OCI-LY1 (cell line): ENCODE data around the gene EPN2.

ENCODE experiments used
- EZH2 ChIP-seq: fragments of 200-600 bp; sonication (generic), shearing (Covaris generic); IDR thresholded peaks from 2 replicates; pipeline ENCODE4 v1.8.0; 2017; ENCODE audit warnings: borderline replicate concordance, mixed run types, mild to moderate bottlenecking, antibody characterized with exemption, low read length, moderate library complexity, mixed read lengths
- TF ChIP-seq, protein P1 (sequence below): fragments of 200-600 bp; sonication (generic), shearing (Covaris generic); IDR thresholded peaks from 2 replicates; pipeline ENCODE4 v1.5.1; 2017; ENCODE audit warnings: mild to moderate bottlenecking, antibody characterized with exemption, low read length, moderate library complexity, mixed read lengths

DNA sequence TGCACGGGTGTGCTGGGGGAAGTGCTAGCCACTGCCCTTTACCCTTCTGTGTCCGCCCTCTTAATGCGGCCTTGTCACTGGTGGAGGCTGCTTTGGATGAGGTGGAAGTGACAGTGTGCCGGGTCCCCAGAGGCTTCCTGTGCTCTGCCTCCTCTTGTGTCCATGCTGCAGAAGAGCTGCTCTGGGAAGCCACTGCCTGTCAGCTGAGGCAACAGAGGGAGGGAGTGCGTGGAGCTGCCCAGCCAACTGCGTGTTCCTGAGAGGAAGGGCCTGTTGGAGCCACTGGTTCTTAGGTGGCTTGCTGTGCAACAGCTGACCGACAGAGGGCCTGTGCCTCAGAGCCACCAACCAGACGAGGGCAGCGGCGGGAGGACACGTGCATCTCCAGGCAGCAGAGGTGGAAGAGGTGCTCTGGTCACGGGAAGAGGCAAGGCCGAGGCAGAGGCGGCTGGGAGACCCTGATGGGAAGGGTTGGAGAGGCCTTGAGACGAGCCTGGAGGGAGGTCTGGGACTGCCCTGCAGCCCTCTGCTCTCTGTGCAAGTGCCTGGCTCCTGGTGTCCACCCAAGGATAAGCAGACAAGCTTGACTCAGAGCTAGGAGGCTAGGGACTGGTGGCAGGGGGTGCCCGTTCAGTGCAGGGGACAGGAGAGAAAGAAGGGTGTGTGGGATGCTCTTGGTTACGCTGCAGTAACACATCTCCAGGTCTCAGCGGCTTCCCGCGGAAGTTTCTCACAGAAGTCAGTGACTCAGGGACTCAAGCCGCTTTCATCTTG, 100.0 kb downstream of the EPN2 start:
- TF ChIP-seq, protein P1, sequence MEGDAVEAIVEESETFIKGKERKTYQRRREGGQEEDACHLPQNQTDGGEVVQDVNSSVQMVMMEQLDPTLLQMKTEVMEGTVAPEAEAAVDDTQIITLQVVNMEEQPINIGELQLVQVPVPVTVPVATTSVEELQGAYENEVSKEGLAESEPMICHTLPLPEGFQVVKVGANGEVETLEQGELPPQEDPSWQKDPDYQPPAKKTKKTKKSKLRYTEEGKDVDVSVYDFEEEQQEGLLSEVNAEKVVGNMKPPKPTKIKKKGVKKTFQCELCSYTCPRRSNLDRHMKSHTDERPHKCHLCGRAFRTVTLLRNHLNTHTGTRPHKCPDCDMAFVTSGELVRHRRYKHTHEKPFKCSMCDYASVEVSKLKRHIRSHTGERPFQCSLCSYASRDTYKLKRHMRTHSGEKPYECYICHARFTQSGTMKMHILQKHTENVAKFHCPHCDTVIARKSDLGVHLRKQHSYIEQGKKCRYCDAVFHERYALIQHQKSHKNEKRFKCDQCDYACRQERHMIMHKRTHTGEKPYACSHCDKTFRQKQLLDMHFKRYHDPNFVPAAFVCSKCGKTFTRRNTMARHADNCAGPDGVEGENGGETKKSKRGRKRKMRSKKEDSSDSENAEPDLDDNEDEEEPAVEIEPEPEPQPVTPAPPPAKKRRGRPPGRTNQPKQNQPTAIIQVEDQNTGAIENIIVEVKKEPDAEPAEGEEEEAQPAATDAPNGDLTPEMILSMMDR: no peak
- no peak for TF ChIP-seq EZH2
